NCI-H2196 (cell line): ENCODE results near the gene RHOB.
"Not testable (repeated sequence)": the region's sequence is repeated elsewhere in the genome, so short reads cannot be mapped to it uniquely, and the experiment has no call there.

ENCODE experiments used
- DNase-seq: peaks from one replicate; lab custom pipeline; 2025; ENCODE audit not compliant: unreplicated experiment; lab: John Stamatoyannopoulos, UW

Gene RHOB

GRCh38 chr2:20446917-20447436, at the start of gene RHOB:
Gene RHOB (plus strand): TSS chr2:20447074. CDS start chr2:20447466, 392 bp downstream.
- DNase-seq = peak; percentile 99

DNA sequence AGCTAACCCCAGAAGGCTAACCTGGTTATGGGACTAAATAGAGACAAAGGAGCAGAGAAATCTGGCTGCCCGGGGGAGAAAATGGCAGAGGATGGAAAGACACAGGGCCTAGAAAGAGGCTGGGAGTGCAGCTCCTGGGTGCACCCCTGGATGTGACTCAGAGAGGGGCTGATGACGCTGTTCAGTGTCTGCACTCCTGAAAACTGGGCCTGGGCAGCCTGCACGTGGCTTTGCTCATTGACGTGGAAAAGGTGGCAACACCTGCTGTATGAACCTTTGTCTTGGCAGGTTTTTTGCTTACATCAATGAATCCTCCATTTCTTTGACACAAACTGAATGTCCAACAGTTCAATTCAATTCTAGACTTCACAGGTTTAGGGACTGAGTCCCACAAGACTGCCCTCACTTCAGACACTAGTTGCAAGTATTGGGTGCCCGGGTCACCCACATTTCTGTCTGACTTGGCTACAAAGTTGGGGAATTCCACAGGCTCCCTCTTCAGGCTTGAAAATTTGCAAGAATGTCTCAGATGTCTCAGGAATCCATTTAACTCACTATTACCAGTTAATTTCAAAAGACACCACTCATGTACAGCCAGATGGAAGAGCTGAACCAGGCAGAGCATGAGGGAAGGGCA, 48.9 kb upstream of the RHOB start:
- no peak for DNase-seq

DNA sequence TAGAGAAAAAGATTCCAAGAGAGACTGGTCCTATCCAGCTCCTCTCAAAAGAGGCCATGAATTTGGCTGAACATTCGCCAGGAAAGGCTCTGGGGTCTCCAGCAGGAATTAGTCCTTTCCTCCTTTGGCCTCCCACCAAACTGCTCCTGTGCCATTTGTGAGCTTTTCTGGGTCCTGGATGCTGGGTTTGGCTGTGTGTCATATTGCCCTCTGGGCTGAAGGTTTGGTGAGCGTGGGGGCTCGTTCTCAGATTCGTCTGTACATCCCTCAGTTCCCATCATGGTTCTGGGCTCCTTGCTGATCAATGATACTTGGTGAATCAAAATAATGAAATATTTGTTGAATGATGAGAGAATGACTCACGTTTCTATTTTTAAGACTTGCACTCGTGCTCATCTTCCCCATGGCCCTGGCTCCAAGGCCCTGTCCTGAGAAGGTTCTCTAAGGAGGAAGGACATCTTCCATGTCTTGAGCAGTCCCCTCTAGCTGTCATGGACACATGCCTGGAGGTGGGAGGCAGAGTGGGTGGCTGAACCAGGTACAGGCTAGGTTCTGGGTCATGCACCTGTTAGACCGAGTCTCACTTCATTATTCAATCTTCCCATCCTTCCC, 47.8 kb upstream of the RHOB start:
- no peak for DNase-seq

GRCh38 chr2:20400306-20400705, 46.6 kb upstream of the RHOB start:
- DNase-seq = no peak

DNA sequence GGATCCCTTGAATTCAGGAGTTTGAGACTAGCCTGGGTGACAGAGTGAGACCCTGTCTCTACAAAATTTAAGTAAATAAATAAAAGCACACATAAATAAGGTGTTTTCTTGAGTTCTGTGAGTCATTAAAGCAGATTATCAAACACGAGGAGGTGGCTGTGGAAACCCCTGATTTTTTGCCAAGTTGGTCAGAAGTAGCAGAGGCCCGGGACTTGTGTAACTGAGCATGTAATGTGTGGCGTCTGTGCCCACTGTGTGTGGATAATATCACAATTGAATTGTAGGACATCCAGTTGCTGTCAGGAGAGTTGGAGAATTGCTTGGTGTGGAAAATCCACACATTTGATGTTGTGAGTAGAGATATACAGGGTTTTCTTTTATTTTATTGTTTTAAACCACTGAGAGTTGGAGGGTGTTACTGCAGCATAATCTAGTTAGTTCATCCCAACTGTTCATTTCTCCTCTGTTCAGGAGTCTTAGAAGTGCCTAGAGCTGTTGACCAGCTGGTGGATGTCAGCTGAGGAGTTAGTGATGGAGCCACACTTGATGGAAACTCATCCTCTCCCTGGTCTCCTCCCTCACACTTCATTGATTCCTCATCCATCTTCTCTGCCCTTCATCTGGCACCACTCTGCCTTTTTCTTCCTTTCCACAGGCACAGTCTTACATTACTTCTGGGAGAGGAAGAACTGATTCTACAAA, 45.9 kb upstream of the RHOB start:
- no peak for DNase-seq

DNA sequence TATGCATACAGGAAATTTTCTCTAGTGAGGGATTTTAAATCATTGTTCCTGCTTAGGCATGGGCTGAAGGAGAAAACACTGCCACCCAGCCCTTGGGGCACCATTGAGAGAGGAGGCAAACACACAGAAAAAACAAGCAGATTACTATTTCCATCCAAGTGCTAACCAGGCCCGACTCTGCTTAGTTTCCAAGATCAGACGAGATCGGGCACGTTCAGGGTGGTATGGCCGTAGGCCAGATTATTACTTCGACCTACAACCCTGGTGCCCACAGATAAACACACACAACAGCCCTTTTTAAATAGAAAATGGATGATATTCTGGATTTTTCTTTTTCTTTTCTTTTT, 45.4 kb upstream of the RHOB start:
- no peak for DNase-seq

GRCh38 chr2:20403774-20404312, 43.0 kb upstream of the RHOB start:
- no peak for DNase-seq

GRCh38 chr2:20404950-20405349, 41.9 kb upstream of the RHOB start:
- DNase-seq = no peak

GRCh38 chr2:20409039-20409438, 37.8 kb upstream of the RHOB start:
- DNase-seq = no peak

GRCh38 chr2:20410556-20411277, 36.2 kb upstream of the RHOB start:
- no peak for DNase-seq

DNA sequence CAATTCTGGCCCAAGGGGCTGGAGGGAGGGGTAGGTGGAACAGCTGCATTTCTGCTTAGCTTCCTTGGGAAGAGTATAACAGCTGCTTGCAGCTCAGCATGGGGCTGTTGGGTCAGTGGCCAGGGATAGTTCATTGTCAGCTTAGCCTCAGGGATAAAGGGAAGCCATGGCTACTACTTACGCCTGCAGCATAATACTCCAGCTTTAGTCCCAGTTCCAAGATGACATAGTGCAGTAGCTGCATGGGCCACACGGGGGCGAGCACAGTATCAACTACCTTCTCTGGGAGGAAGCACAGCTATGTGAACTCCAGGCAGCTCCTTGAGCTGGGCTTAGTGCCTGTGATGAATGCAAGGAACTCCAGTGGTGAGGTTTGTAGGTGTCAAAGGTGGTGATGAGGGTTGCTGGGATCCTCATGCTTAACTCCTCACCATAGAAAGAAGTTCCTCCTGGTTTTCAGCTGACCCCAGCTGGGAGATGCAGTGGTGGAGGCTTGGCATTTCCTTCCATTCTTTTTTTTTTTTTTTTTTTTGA, 35.4 kb upstream of the RHOB start:
- DNase-seq = peak; percentile 45

DNA sequence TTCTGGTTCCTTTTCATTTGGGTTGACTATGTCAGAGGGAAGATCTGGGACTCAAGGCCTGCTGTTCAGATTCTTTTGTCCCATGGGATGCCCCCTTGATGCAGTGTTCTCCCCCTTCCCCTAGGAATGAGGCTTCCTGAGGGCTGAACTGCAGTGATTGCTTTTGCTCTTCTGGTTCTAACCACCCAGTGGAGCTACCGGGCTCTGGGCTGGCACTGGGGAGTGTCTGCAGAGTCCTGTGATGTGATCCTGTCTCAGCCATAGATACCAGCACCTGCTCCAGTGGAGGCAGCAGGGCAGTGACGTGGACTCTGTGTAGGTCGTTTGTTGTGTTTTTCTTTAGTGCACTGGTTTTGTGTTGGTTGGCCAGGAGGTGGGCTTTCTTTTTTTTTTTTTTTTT, 32.1 kb upstream of the RHOB start:
- DNase-seq = no peak

DNA sequence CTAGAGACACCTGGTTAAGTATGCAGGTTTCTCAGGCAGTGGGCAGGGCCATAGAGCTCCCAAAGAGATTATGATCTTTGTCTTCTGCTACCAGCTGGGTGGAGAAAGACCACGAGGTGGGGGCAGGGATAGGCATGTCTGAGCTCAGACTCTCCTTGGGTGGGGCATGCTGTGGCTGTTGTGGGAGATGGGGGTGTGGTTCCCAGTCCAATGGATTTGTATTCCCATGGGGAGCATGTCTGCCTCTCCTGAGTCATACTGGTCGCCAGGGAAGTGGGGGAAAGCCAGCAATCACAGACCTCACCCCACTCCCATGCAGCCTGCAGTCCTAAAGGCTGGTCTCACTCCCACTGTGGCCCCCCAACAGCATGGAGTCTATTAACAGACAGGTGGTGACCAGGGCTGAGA, 31.4 kb upstream of the RHOB start:
- DNase-seq = no peak

DNA sequence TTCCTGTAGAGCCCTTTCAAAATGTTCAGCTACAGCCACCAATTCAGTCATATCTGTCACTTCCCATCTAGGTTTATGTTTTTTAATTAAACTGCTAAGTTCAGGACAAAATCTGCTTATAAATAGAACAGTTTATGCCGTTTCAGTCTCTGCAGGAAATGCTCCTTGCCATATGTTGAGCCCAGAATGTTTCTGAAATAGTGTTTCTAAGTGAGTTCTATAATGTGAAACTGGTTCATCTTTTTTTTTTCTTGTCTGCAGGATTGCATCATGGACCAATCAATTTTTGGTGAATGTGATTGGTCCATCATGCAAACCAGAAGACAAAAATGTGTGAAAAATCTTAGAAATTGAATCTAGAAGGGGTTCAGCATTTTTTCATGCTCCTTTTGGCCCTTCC, 30.2 kb upstream of the RHOB start:
- no peak for DNase-seq

GRCh38 chr2:20417230-20417821, 29.5 kb upstream of the RHOB start:
- DNase-seq = not testable (repeated sequence)

- no peak for DNase-seq
These were observed 28.4 kb upstream of the RHOB start for GRCh38 chr2:20418519-20418918.

DNA sequence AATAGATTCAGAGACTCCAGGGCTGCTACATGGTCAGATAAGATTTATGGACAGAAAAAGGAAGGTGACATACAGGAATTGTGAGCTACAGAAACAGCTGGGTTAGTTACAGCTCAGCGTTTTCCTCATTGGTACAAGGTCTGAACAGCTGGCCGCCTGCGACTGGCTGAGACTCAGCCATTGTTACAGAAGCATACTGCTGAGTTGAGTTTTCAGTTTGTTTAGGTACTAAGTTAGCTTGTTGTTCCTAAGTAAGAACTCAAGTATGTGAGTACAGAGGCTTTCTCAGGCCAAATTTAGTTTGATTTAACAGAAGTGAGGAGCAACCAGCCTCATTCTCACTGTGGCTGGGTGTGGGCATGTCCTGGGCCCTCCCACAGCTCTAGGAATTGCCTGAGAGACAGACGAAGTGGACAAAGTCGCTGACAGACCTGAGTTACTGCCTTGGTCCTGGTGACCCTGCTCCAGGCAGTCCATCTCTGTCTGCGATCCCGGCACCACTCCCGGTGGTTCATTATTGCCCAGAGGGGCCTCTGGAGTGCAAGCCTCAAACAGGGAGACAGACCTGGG, 27.8 kb upstream of the RHOB start:
- no peak for DNase-seq

- DNase-seq = no peak
These were observed 27.1 kb upstream of the RHOB start for GRCh38 chr2:20419752-20420151.

DNA sequence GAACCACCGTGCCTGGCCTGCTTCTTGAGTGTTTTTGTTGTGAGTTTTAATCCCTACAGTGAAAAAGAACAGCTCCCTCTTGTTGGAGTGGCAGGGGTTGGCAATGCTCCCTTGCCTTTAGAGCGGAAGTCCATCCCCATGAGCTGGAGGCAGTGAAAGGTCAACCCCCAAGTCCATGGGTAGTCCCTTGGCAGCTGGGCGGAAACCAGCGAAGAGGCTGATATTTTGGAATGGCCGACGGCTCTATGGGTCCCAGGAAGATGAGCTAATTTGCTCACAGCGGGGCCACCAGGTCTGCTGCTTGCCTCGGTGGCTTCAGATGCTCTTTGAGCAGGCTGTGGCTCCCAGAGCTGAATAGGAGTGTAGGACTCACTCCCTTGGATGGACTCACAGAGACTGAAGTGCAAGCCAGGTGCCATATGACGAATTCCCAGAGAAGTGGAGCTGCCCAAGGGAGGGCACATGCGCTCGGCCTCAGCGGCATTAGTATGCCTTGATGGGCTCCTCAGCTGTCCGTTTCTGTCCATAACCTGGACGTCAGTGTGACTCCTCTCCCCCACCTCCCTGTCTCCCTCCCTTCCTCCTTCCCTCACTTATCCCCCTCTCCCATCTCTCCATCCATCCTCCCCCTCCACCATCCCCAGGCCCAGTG, 25.4 kb upstream of the RHOB start:
- DNase-seq = no peak

- peak; percentile 80 for DNase-seq
These were observed 24.9 kb upstream of the RHOB start for GRCh38 chr2:20421988-20422370.
